Endothelial cell of umbilical vein (primary cell): Measurements from ENCODE around the gene SVEP1.

Experiments
- EZH2 ChIP-seq: IDR thresholded peaks from 2 replicates; pipeline ENCODE4 v1.6.1; 2012; ENCODE audit warnings: borderline replicate concordance, low read depth, mild to moderate bottlenecking, moderate library complexity, low read length, inconsistent platforms; ENCODE audit not compliant: severe bottlenecking
- GATA2 ChIP-seq: IDR thresholded peaks from 2 replicates; pipeline ENCODE4 v1.7.0; 2011; ENCODE audit warnings: low read depth, mild to moderate bottlenecking, moderate library complexity, mixed read lengths, low read length; ENCODE audit not compliant: insufficient read length, insufficient read depth
- MYC ChIP-seq: IDR thresholded peaks from one replicate; pipeline ENCODE4 v1.6.1; 2011; ENCODE audit warnings: mild to moderate bottlenecking, low read depth, low read length
- POLR2A ChIP-seq: IDR thresholded peaks from 2 replicates; pipeline ENCODE4 v1.6.1; 2012; ENCODE audit warnings: low read depth, mild to moderate bottlenecking, control low read depth, low read length
- POLR2AphosphoS5 ChIP-seq: IDR thresholded peaks from 2 replicates; pipeline ENCODE4 v1.6.1; 2012; ENCODE audit warnings: low read depth, mild to moderate bottlenecking, control low read depth, low read length, moderate library complexity; ENCODE audit not compliant: insufficient read depth
- TF ChIP-seq, protein P1 (sequence below), 2 donors: IDR thresholded peaks; 1 replicate in 1 of 2; 2 replicates in 1 of 2; pipeline ENCODE4 v1.5.1; 2011; ENCODE audit warnings: low read length in 2 of 2, mild to moderate bottlenecking in 2 of 2, moderate library complexity in 2 of 2, control low read depth in 1 of 2, inconsistent platforms in 1 of 2, low read depth in 1 of 2; ENCODE audit not compliant: insufficient read depth in 1 of 2; ENCODE audit errors: extremely low read depth in 1 of 2
- TF ChIP-seq, protein P2 (sequence below): IDR thresholded peaks from 2 replicates; pipeline ENCODE4 v1.6.1; 2011; ENCODE audit not compliant: insufficient read depth, insufficient read length

DNA sequence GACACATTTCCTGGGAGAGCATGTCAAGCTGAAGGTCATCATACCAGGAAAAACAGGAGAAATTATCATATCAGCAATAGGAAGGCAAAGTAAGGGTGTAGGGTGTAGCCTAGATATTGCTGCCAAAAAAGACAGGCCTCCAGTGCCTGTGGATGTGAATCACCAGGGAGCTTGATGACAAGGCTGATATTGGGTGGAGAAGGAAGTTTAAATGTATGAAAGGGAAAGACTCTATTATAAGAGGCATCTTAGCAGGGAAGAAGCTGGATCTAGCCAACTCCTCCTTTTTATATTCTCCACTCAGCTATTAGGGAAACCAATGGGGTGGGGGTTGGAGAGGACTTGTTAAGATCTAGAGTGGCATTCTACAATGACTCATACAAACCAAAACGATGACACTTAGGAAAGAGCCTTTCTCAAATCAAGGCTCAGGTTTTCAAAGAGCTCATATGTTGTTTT lies 228.5 kb downstream of the SVEP1 start:
- TF ChIP-seq, protein P1, sequence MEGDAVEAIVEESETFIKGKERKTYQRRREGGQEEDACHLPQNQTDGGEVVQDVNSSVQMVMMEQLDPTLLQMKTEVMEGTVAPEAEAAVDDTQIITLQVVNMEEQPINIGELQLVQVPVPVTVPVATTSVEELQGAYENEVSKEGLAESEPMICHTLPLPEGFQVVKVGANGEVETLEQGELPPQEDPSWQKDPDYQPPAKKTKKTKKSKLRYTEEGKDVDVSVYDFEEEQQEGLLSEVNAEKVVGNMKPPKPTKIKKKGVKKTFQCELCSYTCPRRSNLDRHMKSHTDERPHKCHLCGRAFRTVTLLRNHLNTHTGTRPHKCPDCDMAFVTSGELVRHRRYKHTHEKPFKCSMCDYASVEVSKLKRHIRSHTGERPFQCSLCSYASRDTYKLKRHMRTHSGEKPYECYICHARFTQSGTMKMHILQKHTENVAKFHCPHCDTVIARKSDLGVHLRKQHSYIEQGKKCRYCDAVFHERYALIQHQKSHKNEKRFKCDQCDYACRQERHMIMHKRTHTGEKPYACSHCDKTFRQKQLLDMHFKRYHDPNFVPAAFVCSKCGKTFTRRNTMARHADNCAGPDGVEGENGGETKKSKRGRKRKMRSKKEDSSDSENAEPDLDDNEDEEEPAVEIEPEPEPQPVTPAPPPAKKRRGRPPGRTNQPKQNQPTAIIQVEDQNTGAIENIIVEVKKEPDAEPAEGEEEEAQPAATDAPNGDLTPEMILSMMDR (IDR thresholded peaks at IDR 0.05; ENCODE audit: extremely low read depth in 1 of 2, insufficient read depth in 1 of 2, low read depth in 1 of 2, low read length in 2 of 2), result no peak
- TF ChIP-seq MYC (no peak), POLR2A (no peak), EZH2 (no peak), POLR2AphosphoS5 (no peak), GATA2 (peak; percentile 61)
- TF ChIP-seq, protein P2, sequence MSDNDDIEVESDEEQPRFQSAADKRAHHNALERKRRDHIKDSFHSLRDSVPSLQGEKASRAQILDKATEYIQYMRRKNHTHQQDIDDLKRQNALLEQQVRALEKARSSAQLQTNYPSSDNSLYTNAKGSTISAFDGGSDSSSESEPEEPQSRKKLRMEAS, result no peak
